ENCODE measurements around the gene NSMCE1. TPM values are rescaled to one million over a fixed set of nuclear protein-coding genes. Genes with fewer than 3 reads are reported as not detected.

The NSMCE1 gene
- total and polyA plus RNA-seq, 2 of the 8 experiments (the other 6 are each of a cell fraction or from before 2014, with no cell fraction given): 8.1 to 16.6 TPM

DNA sequence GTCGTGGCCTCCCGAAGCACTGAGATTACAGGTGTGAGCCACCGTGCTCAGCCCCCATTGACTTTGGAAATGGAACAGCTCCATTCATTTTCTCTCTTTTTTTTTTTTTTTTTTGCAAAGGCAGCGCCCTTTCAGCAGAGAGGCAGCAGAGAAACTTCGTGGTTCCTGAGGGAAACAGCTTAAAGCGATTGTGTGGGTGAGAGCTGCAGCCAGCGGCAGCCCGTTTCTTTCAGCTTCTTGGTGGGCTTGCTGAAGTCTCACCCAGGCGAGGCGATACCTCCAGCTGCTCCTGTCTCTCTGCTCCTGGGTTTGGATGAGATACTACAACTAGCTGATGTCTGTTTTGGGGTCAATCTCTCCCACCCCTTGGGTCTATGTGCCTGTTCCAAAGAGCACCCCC, 57.5 kb downstream of the NSMCE1 start:
- ChIA-PET POLR2A (ENCODE audit: partially characterized antibody) (interaction anchor here (0.6 to 0.8 kb wide), 2 partner anchors 21 to 71 kb away, joined by 3 to 4 read pairs; no protein-coding TSS in a partner anchor), CTCF (ENCODE audit: partially characterized antibody) (interaction anchor here (0.8 to 1.8 kb wide), 5 partner anchors 9 to 70 kb away, joined by 3 to 7 read pairs (median 3); no protein-coding TSS in a partner anchor)
- TF ChIP-seq USF2 (IDR thresholded peaks at IDR 0.05; ENCODE audit: low read length) (no peak), HDAC6 (IDR thresholded peaks at IDR 0.05; ENCODE audit: low read depth, low read length) (no peak), NRF1 (IDR thresholded peaks at IDR 0.05; ENCODE audit: low read depth, low read length) (no peak), KDM1A (IDR thresholded peaks at IDR 0.05; ENCODE audit: borderline replicate concordance, low read length) (no peak)

More for the DNA sequence above, 57.5 kb downstream of the NSMCE1 start:
- H2BK15ac ChIP-seq (ENCODE audit: low read length): no peak overlapping the region
- no peaks in the 10 kb centered on the region for H3K9me3 ChIP-seq (ENCODE audit: insufficient read depth in 2 of 2, low read depth in 1 of 2, low read length in 1 of 2)
- H3K56ac ChIP-seq (replicated peaks; ENCODE audit: insufficient read length, low read depth, low read length): no peak overlapping the region
- H4K20me1 ChIP-seq (replicated peaks in 1 of 2; ENCODE audit: control insufficient read depth in 1 of 2, insufficient read depth in 2 of 2, low read length in 2 of 2): peaks cover 0 to 2% of the 10 kb centered on the region in 2 experiments
- no peak overlapping the region for H3K4me2 ChIP-seq (ENCODE audit: insufficient read depth in 1 of 2, low read depth in 2 of 2, low read length in 2 of 2)
- FAIRE-seq (no peak), DNase-seq (ENCODE audit: low read depth in 1 of 2, low spot score in 2 of 2) (no peak)
- peaks cover 0 to 3% of the 10 kb centered on the region in 2 experiments; a peak in 1 of 4 replicates for H3K79me2 ChIP-seq (ENCODE audit: control insufficient read depth in 1 of 2, insufficient read depth in 2 of 2, low read length in 2 of 2)
- no peak overlapping the region for H3K27ac ChIP-seq (ENCODE audit: low read depth, low read length)
- no peak overlapping the region for H3K4ac ChIP-seq (replicated peaks; ENCODE audit: insufficient read length, low read depth, low read length)
- H2BK20ac ChIP-seq (ENCODE audit: low read length): no peak overlapping the region
- no peak overlapping the region for H3K18ac ChIP-seq (ENCODE audit: extremely low read depth, low read length)
- H3K79me1 ChIP-seq (ENCODE audit: low read depth, low read length): 0 out of 2 replicates have a peak, but pooled peaks cover 3% of the 10 kb centered on the region
- no peak overlapping the region for H4K5ac ChIP-seq (ENCODE audit: insufficient read length, low read depth, low read length)
- H3K14ac ChIP-seq (ENCODE audit: insufficient read length): no peak overlapping the region
- H2BK120ac ChIP-seq (replicated peaks; ENCODE audit: low read depth, low read length): no peak overlapping the region
- H3K4me1 ChIP-seq (replicated peaks in 1 of 4; ENCODE audit: control insufficient read depth in 3 of 4, insufficient read depth in 4 of 4, low read length in 3 of 4): no peaks in the 10 kb centered on the region
- no peak overlapping the region for H2BK12ac ChIP-seq (ENCODE audit: low read depth, low read length)
- no peak overlapping the region for H4K8ac ChIP-seq (ENCODE audit: extremely low read depth, insufficient read depth, low read length)
- peaks cover 0 to 15% (median 2%) of the 10 kb centered on the region in 4 experiments; a peak in 4 of 8 replicates for H3K36me3 ChIP-seq (ENCODE audit: control insufficient read depth in 2 of 4, insufficient read depth in 4 of 4, low read length in 3 of 4)
- no peak overlapping the region for H4K91ac ChIP-seq (replicated peaks; ENCODE audit: insufficient read length, low read length)
- H2AK5ac ChIP-seq (ENCODE audit: low read depth, low read length): no peak overlapping the region
- no peak overlapping the region for H2AFZ ChIP-seq (ENCODE audit: low read length)
- H3K27me3 ChIP-seq (replicated peaks in 1 of 4; ENCODE audit: control insufficient read depth in 3 of 4, extremely low read depth in 1 of 4, insufficient read depth in 3 of 4, low read length in 3 of 4): no peaks in the 10 kb centered on the region
- H3K23me2 ChIP-seq (ENCODE audit: low read depth, low read length): no peaks in the 10 kb centered on the region
- H3K23ac ChIP-seq (ENCODE audit: insufficient read length): no peak overlapping the region
- no peak overlapping the region for H2BK5ac ChIP-seq (ENCODE audit: low read depth, low read length)
- WGBS, 2 experiments (ENCODE audit: extremely low coverage in 1 of 2, insufficient coverage in 1 of 2, insufficient read length in 1 of 2, insufficient replicate concordance in 2 of 2, low coverage in 1 of 2, low lambda C conversion rate in 2 of 2, missing lambda C conversion rate in 1 of 2): 86% methylated on average over 10 of the region's 10 CpGs; no CpG with 5 or more reads in 1 of the 2 experiments
- H3K9ac ChIP-seq (replicated peaks in 1 of 4; ENCODE audit: extremely low read depth in 1 of 4, low read depth in 3 of 4, low read length in 3 of 4): no peak overlapping the region
- H3K4me3 ChIP-seq (ENCODE audit: extremely low read depth in 1 of 4, insufficient read depth in 2 of 4, low read depth in 3 of 4, low read length in 4 of 4): no peak overlapping the region

Data from H1 (cell line).